ENCODE measurements around the gene UGT1A7.

Gene UGT1A7

DNA sequence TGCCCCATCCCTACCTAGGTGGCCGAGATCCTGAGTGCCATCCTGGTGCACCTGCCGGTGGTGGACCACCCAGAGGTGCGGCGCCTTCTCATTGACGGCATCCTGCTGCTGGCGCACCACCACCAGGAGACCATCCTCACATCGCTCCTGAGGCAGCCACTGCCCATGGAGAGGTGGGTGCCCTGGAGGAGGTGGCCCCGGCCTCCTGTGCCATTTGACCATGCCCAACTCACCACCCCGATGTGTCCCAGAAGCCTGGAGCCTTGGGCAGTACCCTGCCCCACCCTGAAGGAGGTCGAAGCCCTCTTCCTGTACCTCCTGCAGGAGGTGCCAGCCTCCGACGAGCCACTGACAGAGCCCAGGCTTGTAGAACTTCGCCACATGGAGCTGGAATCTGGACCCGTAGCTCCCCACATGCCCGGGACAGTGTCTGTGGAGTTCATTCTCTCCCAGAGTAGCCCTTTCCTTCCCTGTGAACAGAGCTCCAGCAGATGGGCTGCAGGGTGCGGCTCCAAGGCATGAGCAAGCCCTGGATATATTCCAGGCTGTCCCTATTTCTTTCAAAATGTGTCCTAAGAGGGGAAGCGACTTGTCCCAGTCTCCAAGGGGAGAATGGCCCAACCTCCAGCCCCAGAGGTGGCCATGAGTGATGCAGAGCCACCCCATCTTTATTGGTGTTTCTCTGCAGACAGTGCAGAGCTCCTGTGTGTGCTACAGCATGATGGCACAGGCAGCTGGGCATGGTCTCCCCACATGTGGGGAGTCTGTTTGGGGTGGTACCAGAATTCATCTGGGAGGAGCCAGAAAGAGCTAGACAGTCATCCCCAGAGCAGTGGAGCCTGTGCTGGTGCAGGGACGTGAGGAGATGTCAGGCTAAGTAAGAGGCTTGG is 138.4 kb downstream of the UGT1A7 start:
- DNase-seq: no peak

DNA sequence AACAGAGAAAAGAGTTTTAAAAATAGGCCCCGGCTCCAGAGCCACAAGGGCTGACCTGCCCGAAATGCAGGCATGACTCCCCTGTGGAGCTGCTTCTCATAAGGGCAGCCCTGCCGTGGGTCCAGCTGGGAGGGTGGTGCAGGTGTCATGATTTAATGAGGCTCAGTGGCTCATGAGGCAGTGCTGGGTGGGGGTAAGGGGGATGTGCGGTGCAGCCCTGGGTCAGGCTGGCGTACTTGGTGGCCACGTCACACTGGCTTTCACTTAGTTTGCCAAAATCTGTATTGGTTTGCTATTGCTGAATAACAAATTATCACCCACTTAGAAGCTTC is 139.0 kb downstream of the UGT1A7 start:
- no peak for DNase-seq

DNA sequence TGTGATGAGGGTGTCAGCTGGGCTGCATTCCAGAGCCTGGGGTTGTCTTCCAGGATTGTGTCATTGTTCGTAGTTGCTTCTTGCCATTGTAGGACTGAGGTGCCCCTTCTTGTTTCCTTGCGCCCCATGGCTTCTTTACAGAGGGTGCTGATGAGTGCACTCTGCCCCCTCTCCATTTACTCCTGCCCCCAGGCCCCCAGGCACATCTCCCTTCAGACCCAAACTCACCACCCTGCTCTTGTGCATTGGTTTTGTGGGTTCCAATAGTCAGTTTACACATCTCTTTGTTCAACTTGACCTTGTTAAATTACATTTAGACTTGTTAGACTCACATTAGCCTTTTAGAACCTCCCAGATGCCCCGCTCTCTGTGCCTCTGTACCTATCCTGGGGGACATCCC is 139.5 kb downstream of the UGT1A7 start:
- no peak for DNase-seq

- DNase-seq: no peak
Measured at GRCh38 chr2:233821709-233822100, 140.0 kb downstream of the UGT1A7 start.

DNA sequence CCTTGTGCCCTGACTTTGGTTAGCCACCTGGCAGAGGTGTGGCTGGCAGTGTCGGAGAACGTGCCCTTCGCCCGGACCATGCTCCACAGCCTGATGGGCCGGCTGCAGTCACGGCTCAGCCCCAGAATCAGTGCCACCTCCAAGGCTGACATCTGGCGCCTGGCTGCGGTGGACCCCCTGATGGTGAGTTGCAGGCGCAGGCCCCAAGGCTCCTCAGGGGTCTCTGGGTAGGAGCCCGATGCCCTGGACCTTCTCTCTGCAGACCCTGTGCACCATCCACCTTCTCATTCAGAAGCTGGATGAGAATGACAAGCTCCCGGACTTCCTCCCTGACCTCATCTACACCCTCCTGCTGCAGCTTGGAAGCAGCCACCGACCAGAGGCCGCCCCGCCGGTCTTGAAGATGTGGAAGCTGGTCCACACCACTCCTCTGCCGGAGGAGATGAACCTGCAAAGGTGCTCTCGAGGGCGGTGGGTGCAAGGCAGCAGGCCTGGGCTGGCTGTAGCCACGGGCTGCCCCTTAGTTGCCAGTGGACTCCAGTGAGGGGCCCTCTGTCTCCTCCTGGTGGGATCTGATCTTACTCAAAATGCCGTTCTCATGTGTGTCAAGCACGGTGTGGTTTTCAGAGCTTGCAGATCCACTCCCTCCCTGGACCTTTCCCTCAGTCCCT is 140.5 kb downstream of the UGT1A7 start:
- no peak for DNase-seq

Data from central memory CD4-positive, alpha-beta T cell (primary cell).